Head of caudate nucleus (tissue), 42 donors: ENCODE data around the gene HUS1B.
"Not testable (repeated sequence)": the region's sequence is repeated elsewhere in the genome, so short reads cannot be mapped to it uniquely, and the experiment has no call there.

Source experiments
- DNase-seq, 42 donors: peaks; one replicate each; pipeline versions ENCODE4 v3.0.0 to v3.0.0-alpha.2; 2020 to 2021; ENCODE audit warnings: mixed read lengths in 7 of 42
- intact Hi-C: fragments of 100-400 bp; cut with DNase I; formaldehyde crosslinking; loops from one replicate; pipeline ENCODE4 v1.15.0; 2022

HUS1B gene

DNA sequence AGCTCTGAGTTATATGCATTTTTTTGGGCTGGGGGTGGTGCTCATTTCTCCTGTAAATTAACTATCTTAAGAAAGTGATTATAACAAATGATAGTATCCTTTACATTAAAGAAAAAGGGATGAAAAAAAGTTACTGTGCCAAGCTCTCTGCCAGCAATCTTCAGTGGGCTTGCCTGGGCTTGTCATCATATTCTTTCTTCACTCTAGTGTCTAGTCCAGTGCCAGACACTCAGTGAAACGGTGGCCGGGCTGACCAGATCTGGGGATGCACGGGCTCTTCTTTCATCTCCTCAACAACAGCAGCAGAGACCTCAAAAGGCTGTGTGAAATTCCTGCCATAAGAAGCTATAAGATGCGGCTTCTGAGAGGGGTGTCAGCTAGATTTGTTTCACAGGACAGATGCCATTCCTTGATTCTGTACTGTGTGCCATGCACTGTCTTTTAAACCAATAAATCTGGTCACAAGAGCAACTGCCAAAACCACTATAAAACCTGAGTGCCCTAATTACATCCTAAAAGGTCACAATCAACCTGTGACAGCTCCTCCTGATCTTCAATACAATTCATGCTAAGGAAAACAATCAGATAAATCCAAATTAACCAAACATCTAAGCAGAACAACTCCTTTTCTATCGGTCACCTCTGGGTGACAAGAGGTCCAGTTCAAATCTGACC is 23.9 kb upstream of the HUS1B start:
- intact Hi-C loops: no loop called here
- DNase-seq: no peak

GRCh38 chr6:680251-680650 is 23.4 kb upstream of the HUS1B start:
- intact Hi-C loops: no loop called here
- no peak for DNase-seq

GRCh38 chr6:679282-679681 is 22.4 kb upstream of the HUS1B start:
- no peak for DNase-seq
- intact Hi-C loops: no loop called here

DNA sequence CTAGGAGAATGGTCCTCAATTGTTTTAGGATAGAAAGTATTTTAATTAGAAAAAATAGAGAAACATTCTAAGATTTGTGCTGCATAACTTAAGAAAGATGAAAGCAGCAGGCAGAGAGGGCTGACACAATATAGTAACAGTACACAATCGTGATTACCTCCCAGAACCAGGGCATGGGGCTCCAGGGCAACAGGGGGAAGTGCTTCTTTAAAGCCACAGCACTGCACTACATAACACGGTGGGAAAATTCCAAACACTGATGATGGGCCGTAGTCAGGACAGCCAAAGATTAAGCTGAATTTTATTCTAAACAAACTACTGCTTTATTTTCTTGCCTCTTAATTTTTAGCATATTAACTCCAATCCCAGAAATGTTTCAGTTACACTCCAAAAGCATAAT is 21.6 kb upstream of the HUS1B start:
- intact Hi-C loops: no loop called here
- DNase-seq: no peak

DNA sequence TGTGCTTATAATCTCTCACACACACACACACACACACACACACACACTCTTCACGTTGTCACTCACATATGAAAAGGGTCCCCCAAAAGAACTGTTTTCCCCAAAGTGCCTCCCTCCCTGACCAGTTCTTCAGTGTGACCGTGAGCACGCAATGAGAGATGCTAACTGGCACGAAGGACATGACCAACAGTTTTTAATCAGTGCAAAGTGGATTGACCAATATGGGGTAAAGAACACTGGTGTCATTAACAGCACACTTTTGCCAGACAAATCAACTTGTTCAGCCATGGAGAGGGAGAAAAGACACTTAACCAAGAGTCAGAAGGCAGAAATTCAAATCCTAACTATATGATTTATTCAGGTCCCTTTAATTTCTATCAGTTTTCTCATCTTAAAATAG is 21.0 kb upstream of the HUS1B start:
- intact Hi-C loops: no loop called here
- no peak for DNase-seq

DNA sequence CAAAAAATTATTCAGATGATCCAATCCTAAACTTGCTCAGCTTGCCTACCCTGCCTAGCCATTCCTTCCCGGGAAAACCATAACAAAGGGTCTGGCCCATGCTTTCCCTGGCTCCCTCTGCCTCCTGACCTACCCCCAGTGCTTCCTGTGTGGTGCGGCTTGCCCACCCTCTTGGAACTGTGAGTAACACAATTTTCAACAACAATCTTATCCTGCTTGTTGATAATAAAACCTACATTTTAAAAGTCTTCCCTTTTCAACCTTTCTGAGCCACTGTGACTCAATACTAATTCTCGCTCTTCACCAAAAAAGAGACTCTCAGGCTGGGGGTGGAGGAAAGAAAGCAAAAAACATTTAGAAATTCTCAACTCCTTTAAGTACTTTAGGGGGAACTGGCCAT is 18.1 kb upstream of the HUS1B start:
- intact Hi-C loops: no loop called here
- DNase-seq: no peak

- DNase-seq: no peak
- intact Hi-C loops: no loop called here
Observed at GRCh38 chr6:674406-674805, 17.5 kb upstream of the HUS1B start.

DNA sequence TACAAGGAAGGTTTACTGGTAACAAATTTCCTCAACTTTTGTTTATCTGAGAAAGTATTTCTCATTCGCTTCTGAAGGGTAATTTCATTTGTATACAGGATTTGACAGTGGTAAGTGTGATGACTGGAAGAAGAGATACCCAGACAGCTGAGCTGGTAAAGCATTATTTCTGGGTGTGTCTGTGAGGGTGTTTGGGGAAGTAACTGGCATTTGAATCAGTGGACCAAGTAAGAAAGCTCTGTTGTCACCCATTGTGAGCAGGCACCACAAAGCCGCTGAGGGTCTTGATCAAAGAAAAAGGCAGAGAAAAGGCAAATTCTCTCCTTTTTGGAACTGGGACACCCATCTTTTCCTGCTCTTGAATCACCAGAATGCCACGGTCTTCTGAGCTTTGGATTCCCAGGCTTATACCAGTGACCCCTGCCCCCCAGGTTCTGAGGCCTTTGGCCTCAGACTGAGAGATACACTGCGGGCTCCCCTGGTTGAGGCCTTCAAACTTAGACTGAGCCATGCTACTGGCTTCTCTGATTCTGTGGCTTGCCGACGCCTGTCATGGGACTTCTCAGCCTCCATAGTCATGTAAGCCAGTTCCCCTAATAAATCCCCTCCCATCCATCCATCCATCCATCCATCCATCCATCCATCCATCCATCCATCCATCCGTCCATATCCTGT is 10.5 kb upstream of the HUS1B start:
- DNase-seq: no peak
- intact Hi-C loops: no loop called here

GRCh38 chr6:665403-666267 is 8.7 kb upstream of the HUS1B start:
- no peak for DNase-seq
- intact Hi-C loops: no loop called here

GRCh38 chr6:663788-664187 is 6.9 kb upstream of the HUS1B start:
- DNase-seq, intact Hi-C loops: not testable (repeated sequence)

- no peak for DNase-seq
- intact Hi-C loops: no loop called here
Observed at GRCh38 chr6:659716-660581, 3.0 kb upstream of the HUS1B start.

DNA sequence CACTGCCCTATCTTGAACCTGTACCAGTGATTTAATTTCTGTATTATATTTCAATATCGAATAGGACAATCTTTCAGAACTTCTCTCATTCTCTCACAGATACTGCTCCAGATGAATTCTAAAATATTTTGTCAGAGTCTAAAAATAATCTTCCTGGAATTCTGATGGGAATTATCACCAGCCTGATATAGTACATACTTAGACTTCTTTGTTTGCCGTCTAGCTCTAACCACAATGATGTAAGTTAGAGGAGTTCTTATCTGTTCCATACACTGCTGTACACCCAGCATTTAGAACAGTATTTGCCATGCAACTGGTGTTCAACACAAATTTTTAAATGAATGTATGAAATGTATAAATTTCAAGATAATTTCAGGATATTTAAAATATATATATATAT is 1.3 kb upstream of the HUS1B start:
- no peak for DNase-seq
- intact Hi-C loops: no loop called here

DNA sequence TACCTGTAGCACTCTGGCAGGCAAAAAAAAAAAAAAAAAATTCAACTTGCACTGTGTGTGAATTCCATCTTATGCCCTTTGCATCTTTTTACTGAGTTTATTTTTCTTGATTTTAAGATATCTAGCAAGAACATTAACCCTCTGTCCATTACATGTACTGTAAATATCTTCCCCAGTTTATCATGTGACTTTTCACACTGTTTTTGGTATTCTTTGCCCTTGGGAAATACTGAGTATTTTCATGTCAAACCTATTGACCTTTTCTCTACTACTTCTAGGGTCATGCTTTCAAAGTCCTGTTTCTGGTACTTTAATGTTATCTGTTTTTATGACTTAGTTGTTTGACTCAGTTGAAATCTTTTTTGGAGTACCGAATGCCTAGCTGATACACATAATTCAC is 843 bp upstream of the HUS1B start:
- intact Hi-C loops: no loop called here

GRCh38 chr6:654136-654535 is 2.8 kb downstream of the HUS1B start:
- intact Hi-C loops: no loop called here
- no peak for DNase-seq

More for the DNA sequence above, 843 bp upstream of the HUS1B start:
- DNase-seq: no peak

- DNase-seq: no peak
- intact Hi-C loops: no loop called here
Observed at GRCh38 chr6:652865-653264, 4.0 kb downstream of the HUS1B start.

GRCh38 chr6:650098-650497 is 6.8 kb downstream of the HUS1B start:
- DNase-seq: no peak
- intact Hi-C loops: no loop called here

- intact Hi-C loops: no loop called here
- DNase-seq: no peak
Observed at GRCh38 chr6:642805-643204, 14.1 kb downstream of the HUS1B start.

DNA sequence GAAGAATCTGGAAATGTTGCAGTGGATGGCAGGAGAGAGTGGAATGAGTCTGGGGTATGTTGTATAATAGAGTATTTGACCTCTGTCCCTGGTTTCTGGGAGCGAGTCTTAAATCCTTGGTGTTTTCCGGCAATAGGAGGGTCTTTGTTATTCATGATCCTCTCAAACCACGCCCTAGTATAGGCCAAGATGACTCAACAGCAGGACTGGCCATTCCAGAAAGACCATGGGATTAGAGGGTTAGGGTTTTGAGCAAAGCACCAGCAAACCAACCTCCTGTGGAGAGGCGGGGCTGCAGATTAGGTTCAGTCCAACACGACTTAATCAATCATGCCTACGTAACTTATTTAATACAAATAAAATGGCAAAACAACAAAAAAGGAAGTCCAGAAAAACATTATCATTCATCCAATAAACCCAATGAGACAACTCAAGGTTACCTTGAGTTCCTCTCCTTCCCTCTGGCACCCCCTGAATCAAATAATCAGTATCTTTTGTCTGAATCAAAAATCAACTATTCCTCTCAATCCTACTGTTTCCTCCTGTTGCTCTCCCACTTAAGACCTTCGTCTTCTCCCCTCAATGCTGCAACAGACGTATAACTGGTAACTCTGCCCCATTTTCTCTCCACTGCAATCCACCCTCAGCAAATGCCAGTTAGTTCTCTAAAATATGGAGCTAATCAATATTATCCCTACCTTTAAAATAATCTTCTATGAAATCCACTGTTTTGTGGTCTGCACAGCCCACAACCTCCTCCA is 15.5 kb downstream of the HUS1B start:
- intact Hi-C loops: no loop called here

GRCh38 chr6:636488-636887 is 20.4 kb downstream of the HUS1B start:
- intact Hi-C loops: no loop called here
- DNase-seq: no peak

More for the DNA sequence above, 15.5 kb downstream of the HUS1B start:
- no peak for DNase-seq
